Muscle of arm (tissue), 12 donors: ENCODE data around the gene RCN1. TPM values are rescaled to one million over a fixed set of nuclear protein-coding genes. Genes with fewer than 3 reads are reported as not detected.
"Not testable (repeated sequence)": the region's sequence is repeated elsewhere in the genome, so short reads cannot be mapped to it uniquely, and the experiment has no call there.

ENCODE experiments used
- DNase-seq: peaks from one replicate; pipeline ENCODE4 v3.0.0-alpha.2; 2013
- polyA plus RNA-seq, 12 donors: library from polyadenylated mRNA; unstranded; fragments of 120-200 nt; gene quantifications; one replicate each; pipeline ENCODE4 v1.2.1, GENCODE V29; 2013; ENCODE audit not compliant: insufficient read length in 12 of 12

The RCN1 gene
- polyA plus RNA-seq, 12 donors, result 117 to 231 (median 149) TPM; not detected in 1

DNA sequence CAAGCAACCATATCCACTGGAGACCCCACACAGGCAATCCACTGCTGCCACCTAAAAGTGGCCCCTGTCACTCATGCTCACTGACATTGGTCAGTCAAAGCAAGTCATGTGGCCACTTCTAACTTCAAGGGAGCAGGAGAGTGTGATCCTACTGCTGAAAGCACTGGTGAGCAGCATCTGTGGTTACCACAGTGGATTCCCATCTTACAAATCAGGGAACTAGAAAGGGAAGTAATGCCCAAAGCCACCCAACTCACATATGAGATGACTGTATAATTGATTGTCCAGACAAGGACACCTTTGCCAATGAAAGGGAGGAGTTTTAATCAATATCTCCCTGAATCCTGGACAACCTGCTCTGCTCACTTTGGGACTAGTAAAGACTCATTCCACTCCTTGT, 17.7 kb downstream of the RCN1 start:
- DNase-seq, result no peak

GRCh38 chr11:32109138-32109537, 18.3 kb downstream of the RCN1 start:
- no peak for DNase-seq

- DNase-seq, result no peak
Observed at GRCh38 chr11:32109592-32109991, 18.7 kb downstream of the RCN1 start.

DNA sequence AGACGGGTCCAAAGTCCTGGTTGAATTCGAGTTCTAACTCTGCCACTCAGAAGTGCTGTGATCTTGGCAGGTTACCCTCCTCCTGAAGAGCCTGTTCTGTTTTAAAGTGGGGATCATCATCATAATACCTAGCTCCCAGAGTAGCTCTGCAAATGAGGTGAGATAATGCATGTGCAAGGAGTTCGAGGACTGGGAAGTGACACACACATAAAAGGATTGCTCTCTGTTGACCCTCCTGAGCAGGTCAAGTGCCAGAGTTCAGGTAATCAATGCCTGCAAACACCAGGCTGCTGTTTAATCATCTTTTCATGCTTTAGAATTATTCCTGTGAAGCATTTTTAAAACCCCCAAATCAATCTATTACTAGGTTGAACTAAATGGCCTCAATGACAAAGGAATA, 19.9 kb downstream of the RCN1 start:
- no peak for DNase-seq

GRCh38 chr11:32113200-32113919, 22.5 kb downstream of the RCN1 start:
- no peak for DNase-seq

DNA sequence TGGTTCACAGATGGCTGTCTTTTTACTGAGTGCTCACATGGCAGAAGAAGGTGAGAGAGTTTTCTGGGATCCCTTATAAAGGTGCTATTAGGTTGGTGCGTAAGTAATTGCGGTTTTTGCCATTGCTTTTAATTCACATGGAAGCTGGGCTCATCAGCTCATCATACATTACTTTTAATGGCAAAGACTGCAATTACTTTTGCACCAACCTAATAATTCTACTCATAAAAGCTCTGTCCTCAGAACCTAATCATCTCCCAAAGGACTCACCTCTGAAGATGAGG, 23.0 kb downstream of the RCN1 start:
- no peak for DNase-seq

DNA sequence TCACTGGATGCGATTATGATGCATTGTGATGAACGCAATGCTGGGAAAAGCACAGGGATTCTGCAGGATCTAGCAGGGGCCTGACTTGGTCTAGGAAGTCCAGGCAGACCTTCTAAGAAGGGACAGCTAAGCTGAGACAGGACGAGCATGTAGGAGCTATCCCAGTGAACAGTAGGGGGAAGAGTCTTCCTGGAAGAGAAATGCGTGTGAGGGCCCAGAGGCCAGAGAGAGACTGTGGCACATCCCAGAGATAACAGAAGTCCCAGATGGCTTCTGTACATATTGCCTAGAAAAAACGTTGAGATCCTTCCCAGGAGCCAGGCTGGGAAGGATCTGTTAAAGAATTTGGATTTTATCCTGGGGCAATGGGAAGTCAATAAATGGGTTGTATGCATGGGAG, 24.6 kb downstream of the RCN1 start:
- DNase-seq, result no peak

GRCh38 chr11:32116668-32117067, 25.8 kb downstream of the RCN1 start:
- no peak for DNase-seq

DNA sequence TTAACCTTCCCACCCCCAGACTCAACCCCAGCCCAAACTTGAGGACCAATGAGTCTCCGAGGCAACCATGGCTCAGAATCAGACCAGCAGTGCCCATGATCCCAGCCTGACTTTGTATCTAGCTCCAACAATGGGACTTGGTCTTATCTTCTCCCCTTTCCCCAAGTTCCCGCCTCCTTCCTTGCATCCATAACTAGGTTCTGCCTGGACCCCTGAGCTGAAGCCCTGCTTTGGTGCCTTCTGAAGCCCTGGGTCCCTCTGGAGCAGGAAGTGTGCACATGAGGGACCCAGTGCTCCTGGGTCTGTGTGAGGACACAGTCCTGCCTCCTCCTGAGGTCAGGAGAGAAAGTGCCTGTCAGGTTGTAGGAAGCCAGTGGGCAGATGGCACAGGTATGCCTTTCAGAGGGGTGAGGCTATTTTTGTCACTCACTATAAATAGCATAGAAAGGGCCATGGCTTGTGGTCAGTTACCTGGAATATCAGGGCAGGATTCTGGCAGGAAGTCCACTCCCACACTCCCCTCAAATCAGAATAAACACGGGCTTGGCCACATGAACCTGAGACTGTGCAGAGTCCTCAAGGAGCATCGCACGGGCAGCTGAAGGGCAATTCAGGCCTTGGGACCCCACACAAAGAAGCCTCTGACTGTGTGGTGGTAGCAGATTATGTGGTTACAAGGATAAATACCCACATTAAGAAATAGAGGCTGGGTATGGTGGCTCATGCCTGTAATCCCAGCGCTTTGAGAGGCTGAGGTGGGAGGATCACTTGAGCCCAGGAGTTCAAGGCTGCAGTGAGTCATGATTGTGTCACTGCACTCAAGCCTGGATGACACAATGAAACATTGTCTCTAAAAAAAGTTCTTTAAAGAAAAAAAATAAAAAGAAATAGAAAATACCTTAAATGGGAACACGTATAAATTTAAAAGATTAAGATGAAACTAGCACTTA, 27.4 kb downstream of the RCN1 start:
- no peak for DNase-seq

GRCh38 chr11:32119139-32119538, 28.3 kb downstream of the RCN1 start:
- DNase-seq, result not testable (repeated sequence)

GRCh38 chr11:32121012-32121411, 30.1 kb downstream of the RCN1 start:
- DNase-seq, result no peak

DNA sequence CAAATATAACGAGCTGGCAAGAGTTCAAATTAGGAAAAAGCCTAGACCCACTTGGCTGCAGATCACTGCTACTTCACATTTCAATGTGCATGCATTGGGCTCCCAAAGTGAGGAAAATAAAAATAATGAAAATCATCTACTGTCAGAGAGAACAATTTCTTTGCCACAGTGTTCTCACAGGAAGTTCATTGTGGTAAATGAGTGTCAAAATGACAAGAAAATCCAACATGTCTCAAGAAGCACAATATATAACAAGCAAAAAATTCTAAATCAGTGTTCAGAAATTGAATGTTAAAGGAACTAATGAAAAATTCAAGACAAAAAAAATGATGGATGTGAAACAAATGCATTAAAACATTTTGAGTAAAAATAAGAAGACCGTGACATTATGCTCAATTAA, 31.3 kb downstream of the RCN1 start:
- DNase-seq, result no peak

DNA sequence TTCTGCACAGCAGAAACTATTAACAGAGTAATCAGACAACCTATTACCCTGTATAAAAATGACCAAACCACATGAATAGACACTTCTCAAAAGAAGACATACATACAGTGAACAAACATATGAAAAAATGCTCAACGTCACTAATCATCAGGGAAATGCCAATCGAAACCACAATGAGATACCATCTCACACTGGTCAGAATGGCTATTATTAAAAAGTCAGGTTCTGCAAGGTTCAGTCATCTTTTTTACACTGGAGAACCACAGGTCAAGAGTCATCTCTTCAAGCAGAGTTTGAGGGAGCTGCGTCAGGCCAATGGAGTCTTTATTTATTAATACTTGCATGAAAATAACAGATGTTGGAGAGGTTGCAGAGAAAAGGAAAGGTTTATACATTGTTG, 40.4 kb downstream of the RCN1 start:
- no peak for DNase-seq

GRCh38 chr11:32136657-32137056, 45.8 kb downstream of the RCN1 start:
- DNase-seq, result no peak

DNA sequence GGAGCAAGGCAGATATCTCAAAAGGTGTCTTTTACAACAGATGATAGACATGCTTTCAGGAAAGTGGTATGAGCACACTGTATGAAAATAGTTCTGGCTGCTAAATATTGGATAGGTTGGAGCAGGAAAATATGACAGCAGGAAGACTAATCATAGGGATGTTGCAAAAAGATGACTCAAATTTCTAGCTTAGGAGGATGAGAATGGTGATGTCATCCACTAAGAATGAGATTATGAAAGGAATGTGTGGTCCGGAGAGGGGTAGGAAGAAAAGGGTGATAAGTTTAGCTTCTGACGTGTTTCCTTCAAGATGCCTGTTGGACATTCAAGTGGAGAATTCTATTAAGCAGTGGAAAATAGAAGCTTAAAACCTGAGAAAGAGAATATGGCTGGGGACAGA, 46.4 kb downstream of the RCN1 start:
- DNase-seq, result no peak

DNA sequence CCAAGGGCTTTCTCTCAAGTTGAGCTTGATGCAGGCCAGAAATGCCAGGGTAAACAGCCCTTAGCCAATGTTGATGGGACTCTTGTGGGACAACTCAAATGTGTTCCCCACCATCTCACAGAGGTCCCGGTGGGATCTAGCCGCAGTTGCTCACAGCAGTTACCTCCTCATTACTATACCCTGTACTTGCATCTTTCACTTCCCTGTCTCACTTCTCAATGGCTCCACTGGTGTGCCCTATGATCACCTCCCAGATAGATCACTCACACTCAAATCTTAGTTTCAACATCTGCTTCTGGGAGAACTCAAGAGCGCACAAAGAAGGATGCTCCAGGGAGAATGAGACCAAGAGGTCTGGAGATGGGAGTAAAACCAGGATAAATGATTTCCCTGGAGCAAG, 47.0 kb downstream of the RCN1 start:
- DNase-seq, result no peak

GRCh38 chr11:32138902-32139301, 48.0 kb downstream of the RCN1 start:
- DNase-seq, result no peak

DNA sequence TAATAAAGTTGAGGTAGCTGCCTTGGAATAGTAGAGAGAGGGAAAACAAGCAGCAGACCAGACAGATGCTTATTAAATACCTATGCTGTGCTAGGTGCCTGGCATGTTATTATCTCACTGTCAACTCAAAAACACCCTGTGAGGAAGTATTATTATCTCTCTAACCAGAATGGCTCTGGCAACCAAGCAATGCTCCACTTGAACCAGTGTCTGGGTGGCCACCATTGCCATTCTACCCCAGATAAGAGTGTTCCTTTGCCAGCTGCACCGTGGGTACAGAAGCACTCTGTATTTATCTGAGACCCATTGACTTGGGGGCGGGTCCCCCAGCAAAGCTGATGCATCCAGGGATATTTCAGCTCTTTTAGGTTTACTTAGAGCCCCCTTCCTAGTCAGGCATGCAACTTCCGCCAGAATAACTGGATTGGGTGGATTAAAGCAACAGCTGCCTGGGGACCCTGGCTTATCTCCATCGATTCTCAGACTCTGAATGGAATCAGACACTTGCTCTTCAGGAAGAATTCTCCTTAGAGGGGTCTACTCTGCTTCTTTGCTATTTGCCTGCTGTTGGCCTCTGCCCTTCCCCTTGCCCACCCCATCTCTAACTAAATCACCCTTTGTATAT, 49.1 kb downstream of the RCN1 start:
- no peak for DNase-seq

- no peak for DNase-seq
Observed at GRCh38 chr11:32141745-32142546, 51.1 kb downstream of the RCN1 start.

GRCh38 chr11:32143378-32143777, 52.5 kb downstream of the RCN1 start:
- DNase-seq, result no peak

DNA sequence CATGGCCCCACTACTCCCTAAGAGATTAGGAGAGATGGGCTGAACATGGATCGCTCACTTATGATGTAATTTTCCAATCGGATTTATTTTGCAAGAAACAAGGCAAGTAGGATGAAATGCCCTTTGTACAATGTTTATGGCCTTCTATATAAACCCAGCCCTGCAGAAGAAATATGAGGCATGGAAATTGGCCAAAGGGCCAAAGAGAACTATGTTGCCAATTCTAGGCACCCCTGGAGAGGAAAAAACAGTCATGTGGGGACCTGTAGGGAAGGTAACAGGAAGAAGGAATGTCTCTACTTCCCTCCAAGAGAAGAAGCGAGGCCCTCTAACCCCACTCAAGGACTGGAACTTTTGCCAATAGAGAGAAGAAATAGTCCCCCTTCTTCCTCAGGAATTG, 54.4 kb downstream of the RCN1 start:
- no peak for DNase-seq

DNA sequence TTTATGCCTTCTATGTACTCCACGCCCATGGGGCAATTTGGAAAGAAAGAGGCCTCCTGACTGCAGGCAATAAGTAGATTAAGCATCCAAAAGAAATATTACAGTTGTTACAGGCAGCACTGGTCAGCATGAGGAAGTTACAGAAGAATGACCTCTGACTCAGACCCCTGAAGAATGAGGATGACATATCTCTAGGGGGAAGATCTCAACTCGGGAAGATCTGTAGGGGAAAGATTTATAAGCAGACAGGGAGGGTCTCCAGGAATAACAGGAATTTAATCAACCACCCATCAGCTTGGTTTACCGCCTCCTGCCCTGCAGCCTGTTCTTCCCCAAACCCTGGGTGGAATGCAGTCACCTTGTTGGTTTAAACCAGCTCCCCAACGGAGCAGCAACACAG, 58.0 kb downstream of the RCN1 start:
- no peak for DNase-seq
